ENCODE results near the gene BLID. TPM values are rescaled to one million over a fixed set of nuclear protein-coding genes. Genes with fewer than 3 reads are reported as not detected.

The BLID gene
- total RNA-seq, 1 experiment from 2014 or later: 4.1 TPM

- H3K4me1 Mint-ChIP-seq (ENCODE audit: insufficient read depth, unreplicated experiment): peaks cover 21% of the 10 kb centered on the region
- no peaks in the 10 kb centered on the region for H3K9me3 Mint-ChIP-seq (ENCODE audit: unreplicated experiment)
- TF ChIP-seq, protein P1, sequence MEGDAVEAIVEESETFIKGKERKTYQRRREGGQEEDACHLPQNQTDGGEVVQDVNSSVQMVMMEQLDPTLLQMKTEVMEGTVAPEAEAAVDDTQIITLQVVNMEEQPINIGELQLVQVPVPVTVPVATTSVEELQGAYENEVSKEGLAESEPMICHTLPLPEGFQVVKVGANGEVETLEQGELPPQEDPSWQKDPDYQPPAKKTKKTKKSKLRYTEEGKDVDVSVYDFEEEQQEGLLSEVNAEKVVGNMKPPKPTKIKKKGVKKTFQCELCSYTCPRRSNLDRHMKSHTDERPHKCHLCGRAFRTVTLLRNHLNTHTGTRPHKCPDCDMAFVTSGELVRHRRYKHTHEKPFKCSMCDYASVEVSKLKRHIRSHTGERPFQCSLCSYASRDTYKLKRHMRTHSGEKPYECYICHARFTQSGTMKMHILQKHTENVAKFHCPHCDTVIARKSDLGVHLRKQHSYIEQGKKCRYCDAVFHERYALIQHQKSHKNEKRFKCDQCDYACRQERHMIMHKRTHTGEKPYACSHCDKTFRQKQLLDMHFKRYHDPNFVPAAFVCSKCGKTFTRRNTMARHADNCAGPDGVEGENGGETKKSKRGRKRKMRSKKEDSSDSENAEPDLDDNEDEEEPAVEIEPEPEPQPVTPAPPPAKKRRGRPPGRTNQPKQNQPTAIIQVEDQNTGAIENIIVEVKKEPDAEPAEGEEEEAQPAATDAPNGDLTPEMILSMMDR (IDR thresholded peaks at IDR 0.05; ENCODE audit: unreplicated experiment): no peak
- H3K4me3 Mint-ChIP-seq (ENCODE audit: unreplicated experiment): no peak overlapping the region
- POLR2A ChIA-PET: interaction anchor here (0.6 to 10.3 kb wide), 46 partner anchors 10 to 962 kb away, joined by 3 to 290 read pairs (median 6); partner anchors contain the start of genes BLID and HSPA8
- CTCF ChIA-PET: interaction anchor here (0.8 to 6.5 kb wide), 13 partner anchors 10 to 445 kb away, joined by 3 to 82 read pairs (median 7); no protein-coding TSS in a partner anchor
- DNase-seq (ENCODE audit: unreplicated experiment): peak; percentile 78
- peaks cover 7% of the 10 kb centered on the region for H3K36me3 Mint-ChIP-seq (ENCODE audit: insufficient read depth, unreplicated experiment)
- TSS peak; percentile 47 for BruUV-seq (replicated peaks)
- H3K27ac Mint-ChIP-seq (ENCODE audit: low read depth, unreplicated experiment): no peak overlapping the region
- no peaks in the 10 kb centered on the region for H3K27me3 Mint-ChIP-seq (ENCODE audit: insufficient read depth, unreplicated experiment)
- intact Hi-C loops (cut with micrococcal nuclease): loop anchor here (1.0 to 5.0 kb wide), 6 partner anchors 55 to 503 kb away; no protein-coding TSS in a partner anchor
Measured at GRCh38 chr11:122100037-122100755, 15.8 kb downstream of the BLID start.

DNA sequence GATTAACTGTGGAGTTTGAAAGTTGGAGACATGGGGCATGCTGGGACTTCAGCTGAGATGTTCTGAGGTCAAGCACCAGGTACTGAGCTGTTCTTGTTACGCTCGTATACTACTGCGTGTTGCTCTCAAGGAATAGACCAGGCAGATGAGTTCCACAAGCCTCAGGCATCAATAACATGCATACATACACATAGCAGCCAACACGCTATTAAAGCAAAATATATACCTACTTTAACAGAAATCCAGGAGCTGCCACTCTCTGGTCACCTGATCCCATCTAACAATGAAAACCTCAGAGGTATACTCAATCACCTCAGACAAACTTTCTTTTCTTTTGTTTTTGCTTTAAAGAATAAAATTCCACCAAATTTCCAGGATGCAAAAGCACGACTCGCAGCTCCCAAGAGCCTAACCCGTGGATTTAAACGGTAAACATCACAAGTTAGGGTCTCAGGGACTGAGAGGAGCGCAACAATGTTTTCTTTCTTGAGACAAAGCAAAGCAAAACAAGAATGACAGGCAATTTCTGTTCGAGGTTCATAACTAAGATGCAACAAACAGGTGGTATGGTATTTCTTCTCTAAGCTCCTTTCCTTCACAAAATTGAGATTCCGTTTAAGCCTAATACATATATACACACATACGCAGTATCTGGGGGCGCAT is 16.5 kb downstream of the BLID start:
- Mint-ChIP-seq H3K27ac (ENCODE audit: low read depth, unreplicated experiment) (no peak overlapping the region), H3K4me1 (ENCODE audit: insufficient read depth, unreplicated experiment) (peaks cover 18% of the 10 kb centered on the region), H3K9me3 (ENCODE audit: unreplicated experiment) (no peaks in the 10 kb centered on the region), H3K36me3 (ENCODE audit: insufficient read depth, unreplicated experiment) (peaks cover 7% of the 10 kb centered on the region), H3K4me3 (ENCODE audit: unreplicated experiment) (no peak overlapping the region), H3K27me3 (ENCODE audit: insufficient read depth, unreplicated experiment) (no peaks in the 10 kb centered on the region)
- CTCF ChIA-PET: interaction anchor here (0.7 to 6.5 kb wide), 10 partner anchors 8 to 445 kb away, joined by 3 to 82 read pairs (median 6); no protein-coding TSS in a partner anchor
- TF ChIP-seq, protein P1 (IDR thresholded peaks at IDR 0.05; ENCODE audit: unreplicated experiment): no peak
- BruUV-seq (replicated peaks): no TSS peak
- intact Hi-C loops (cut with micrococcal nuclease): loop anchor here (1.0 to 5.0 kb wide), 8 partner anchors 54 to 502 kb away; no protein-coding TSS in a partner anchor
- POLR2A ChIA-PET: interaction anchor here (0.6 to 10.3 kb wide), 43 partner anchors 9 to 963 kb away, joined by 3 to 290 read pairs (median 6); partner anchors contain the start of genes BLID and HSPA8
- peak; percentile 58 for DNase-seq (ENCODE audit: unreplicated experiment)

- Mint-ChIP-seq H3K36me3 (ENCODE audit: insufficient read depth, unreplicated experiment) (peaks cover 14% of the 10 kb centered on the region), H3K27ac (ENCODE audit: low read depth, unreplicated experiment) (no peak overlapping the region), H3K9me3 (ENCODE audit: unreplicated experiment) (no peaks in the 10 kb centered on the region), H3K4me1 (ENCODE audit: insufficient read depth, unreplicated experiment) (peaks cover 19% of the 10 kb centered on the region), H3K27me3 (ENCODE audit: insufficient read depth, unreplicated experiment) (no peaks in the 10 kb centered on the region), H3K4me3 (ENCODE audit: unreplicated experiment) (no peak overlapping the region)
- intact Hi-C loops (cut with micrococcal nuclease): loop anchor here (5.0 kb wide), 2 partner anchors 206 to 271 kb away; no protein-coding TSS in a partner anchor
- no TSS peak for BruUV-seq (replicated peaks)
- ChIA-PET CTCF (interaction anchor here (0.6 to 6.5 kb wide), 9 partner anchors 9 to 444 kb away, joined by 3 to 82 read pairs (median 4); no protein-coding TSS in a partner anchor), POLR2A (interaction anchor here (0.8 to 10.3 kb wide), 27 partner anchors 8 to 444 kb away, joined by 3 to 290 read pairs (median 15); partner anchors contain the start of gene BLID)
- DNase-seq (ENCODE audit: unreplicated experiment): peak; percentile 26
- TF ChIP-seq, protein P1 (IDR thresholded peaks at IDR 0.05; ENCODE audit: unreplicated experiment): no peak
Measured at GRCh38 chr11:122098261-122098980, 17.6 kb downstream of the BLID start.
